ENCODE results near the gene MACC1.
A peak's percentile ranks its signal among the peaks of the same experiment; 100 is the strongest.
"Not testable (repeated sequence)": the region's sequence is repeated elsewhere in the genome, so short reads cannot be mapped to it uniquely, and the experiment has no call there.

The MACC1 gene

GRCh38 chr7:20122653-20123316, 94.4 kb downstream of the MACC1 start:
- not testable (repeated sequence) for DNase-seq

GRCh38 chr7:20122073-20122472, 95.1 kb downstream of the MACC1 start:
- no peak for DNase-seq

DNA sequence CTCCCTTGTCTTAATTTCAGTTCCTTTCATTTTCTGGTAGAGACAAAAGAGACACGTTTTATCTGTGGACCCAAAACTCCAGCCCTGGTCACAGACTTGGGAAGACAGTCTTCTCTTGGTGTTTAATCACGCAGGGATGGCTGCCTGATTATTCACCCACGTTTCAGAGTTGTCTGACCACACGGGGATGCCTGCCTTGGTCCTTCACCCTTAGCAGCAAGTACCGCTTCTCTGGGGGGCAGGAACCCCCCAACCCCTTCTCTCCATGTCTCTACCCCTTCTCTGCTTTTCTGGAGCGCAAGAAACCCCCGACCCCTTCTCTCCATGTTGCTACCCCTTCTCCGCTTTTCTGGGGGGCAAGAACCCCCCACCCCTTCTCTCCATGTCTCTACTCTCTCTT, 95.8 kb downstream of the MACC1 start:
- DNase-seq: no peak

DNA sequence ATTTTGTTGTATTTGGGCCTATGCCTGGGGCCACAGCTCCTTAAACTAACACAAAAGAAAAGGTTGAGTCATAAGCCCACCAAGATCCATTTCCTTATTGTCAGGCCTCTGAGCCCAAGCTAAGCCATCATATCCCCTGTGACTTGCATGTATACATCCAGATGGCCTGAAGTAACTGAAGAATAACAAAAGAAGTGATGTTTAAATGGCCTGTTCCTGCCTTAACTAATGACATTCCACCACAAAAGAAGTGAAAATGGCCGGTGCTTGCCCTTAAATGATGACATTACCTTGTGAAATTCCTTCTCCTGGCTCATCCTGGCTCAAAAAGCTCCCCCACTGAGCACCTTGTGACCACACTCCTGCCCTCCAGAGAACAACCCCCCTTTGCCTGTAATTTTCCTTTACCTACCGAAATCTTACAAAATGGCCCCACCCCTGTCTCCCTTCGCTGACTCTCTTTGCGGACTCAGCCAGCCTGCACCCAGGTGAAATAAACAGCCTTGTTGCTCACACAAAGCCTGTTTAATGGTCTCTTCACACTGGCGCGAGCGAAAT, 96.5 kb downstream of the MACC1 start:
- not testable (repeated sequence) for DNase-seq

DNA sequence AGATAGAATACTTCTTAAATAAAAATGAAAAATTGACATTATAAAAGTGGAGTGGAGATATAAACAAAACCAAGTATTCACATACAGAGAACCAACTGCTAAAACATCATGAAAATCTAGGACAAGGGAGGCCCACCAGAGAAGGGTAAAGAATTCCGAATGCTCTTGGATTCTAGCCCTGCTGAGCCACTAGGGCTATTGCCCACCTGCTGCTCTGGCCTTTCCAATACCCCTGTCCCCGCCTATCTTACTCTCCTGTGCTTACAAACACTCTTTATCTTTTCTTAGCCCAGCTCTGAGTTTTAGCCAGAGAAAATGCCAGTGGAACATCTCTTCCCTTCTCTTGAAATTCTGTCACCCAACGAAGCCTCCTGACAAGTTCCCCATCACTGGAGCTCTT, 100.3 kb downstream of the MACC1 start:
- no peak for DNase-seq

GRCh38 chr7:20114468-20114867, 102.7 kb downstream of the MACC1 start:
- peak; percentile 25 for DNase-seq

DNA sequence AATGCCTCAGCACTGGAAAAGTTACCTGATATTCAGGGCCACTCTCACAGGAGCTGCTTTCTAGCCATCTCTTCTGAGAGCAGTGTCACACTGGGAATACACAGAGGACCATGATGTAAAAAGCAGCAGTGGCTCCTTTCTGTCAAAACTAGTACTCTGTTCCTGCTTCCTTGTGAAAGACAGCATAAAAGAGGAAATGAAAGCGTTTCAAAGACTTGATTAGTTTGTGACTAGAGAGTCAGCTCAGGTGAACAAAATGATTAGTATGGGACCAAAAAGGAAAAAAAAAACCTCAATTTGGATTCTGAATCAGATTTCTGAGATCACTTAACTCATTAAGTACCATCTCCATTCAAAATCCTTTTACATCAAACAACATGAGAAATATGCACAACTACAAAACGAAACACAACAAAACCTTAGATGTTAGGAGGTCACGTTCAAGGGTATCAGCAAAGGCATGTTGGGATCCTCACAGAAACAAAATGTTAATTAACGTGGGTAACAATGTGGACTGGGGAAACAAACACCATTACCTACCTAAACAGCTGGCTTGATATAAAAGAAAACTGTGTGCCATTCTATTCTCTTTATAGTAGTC, 103.7 kb downstream of the MACC1 start:
- peak; percentile 24 for DNase-seq

- no peak for DNase-seq
These were observed 104.5 kb downstream of the MACC1 start for GRCh38 chr7:20112696-20113095.

DNA sequence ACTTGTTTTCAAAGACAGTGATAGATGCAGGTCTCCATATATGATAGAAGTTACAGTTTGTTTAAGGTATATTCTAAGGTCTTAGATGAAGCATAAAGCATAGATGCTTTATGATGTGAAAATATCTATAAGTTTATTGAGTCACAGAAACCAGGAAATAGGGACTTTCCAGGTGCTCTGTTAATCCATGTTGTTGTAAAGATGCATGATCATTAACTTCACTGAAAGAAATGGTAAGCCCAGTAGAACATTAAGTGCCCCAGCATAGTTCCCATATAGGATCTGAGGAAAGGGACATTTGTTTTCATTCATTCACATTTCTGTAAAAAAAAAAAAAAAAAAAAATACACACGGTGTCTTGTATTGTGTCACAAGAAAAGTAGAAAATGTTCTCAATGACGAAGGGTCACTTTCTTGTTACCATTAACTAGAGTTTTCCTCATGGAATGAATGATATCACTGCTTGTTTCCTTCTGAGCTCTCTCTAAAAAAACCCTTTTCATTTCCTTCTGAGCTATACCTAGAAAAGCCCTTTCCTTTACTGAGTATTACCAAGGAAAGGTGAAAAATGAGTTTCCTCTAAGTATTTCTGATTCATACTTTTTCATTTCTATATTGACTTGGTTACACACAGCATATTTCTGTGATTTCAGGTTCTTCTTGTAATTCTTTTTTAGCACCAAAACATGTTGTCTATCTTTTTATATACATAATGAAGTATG, 105.2 kb downstream of the MACC1 start:
- DNase-seq: no peak

- DNase-seq: no peak
These were observed 109.6 kb downstream of the MACC1 start for GRCh38 chr7:20107582-20107981.

DNA sequence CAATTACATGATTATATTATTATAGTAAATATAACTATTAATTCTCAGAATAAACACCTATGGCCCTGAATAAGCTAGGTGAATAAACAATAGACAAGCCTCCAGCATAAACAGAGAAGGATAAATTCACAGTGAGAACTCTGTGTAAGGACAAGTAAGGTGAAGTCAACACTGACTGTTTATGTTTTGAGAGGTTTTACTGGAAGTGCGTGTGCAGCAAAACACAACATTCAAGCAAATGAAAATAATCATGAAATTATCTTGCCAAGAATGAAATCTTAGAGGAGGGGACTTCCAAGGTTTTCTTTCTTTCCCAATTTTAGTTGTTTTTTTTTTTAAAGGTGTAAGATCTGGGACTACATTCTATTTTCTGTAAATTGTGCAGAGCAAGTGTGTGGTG, 112.5 kb downstream of the MACC1 start:
- no peak for DNase-seq

- DNase-seq: no peak
These were observed 114.2 kb downstream of the MACC1 start for GRCh38 chr7:20102982-20103381.

DNA sequence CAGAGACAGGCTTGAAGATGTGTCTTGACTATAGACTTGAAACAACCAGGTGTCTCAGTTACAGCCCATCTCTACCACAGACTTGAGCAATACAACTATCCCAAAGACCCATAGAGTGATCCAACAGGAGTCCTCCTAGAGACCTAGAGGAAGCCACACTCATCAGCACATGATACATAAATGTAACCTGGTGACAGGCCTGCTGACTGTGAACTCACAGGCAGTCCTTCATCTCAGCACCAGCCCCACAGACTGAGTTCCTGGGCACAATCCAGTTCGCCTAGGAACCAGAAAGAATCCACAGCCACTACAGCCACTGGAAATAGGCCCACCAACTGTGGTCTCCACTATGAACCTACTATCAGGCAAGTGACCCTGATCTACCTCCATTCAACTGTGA, 121.3 kb downstream of the MACC1 start:
- no peak for DNase-seq

- no peak for DNase-seq
These were observed 121.7 kb downstream of the MACC1 start for GRCh38 chr7:20095436-20095835.

DNA sequence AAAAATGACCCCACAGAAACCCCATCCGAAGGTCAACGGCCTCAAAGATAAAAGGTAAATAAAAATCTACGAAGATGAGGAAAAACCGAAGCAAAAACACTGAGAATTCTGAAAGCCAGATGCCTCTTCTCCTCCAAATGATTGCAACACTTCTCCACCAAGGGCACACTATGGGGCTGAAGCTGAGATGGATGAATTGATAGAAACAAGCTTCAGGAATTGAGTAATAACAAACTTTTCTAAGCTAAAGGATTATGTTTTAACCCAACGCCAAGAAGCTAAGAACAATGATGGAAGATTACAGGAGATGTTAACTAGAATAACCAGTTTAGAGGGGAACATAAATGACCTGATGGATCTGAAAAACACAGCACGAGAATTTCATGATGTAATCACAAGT, 127.8 kb downstream of the MACC1 start:
- DNase-seq: no peak

- no peak for DNase-seq
These were observed 132.1 kb downstream of the MACC1 start for GRCh38 chr7:20085086-20085485.

Data from midbrain (tissue), 1 donor.